Ecto neural progenitor cell (in vitro differentiated cells): Measurements from ENCODE around the gene TBC1D9B.

Source experiments
- DNase-seq: peaks from one replicate; pipeline ENCODE4 v3.0.0-alpha.2; 2018; ENCODE audit warnings: low spot score

TBC1D9B gene

GRCh38 chr5:179820483-179821297 lies 87.0 kb downstream of the TBC1D9B start, which contains the start of gene SQSTM1:
SQSTM1 (plus strand) TSS chr5:179820905; CDS start chr5:179820937, 32 bp downstream.
- DNase-seq = peak; percentile 88

- no peak for DNase-seq
Observed at GRCh38 chr5:179820127-179820482, 87.6 kb downstream of the TBC1D9B start.

- DNase-seq = peak; percentile 72
Observed at GRCh38 chr5:179819296-179820126, 88.2 kb downstream of the TBC1D9B start.

- DNase-seq = peak; percentile 74
Observed at GRCh38 chr5:179818746-179819295, 88.9 kb downstream of the TBC1D9B start.

- no peak for DNase-seq
Observed at GRCh38 chr5:179817890-179818745, 89.6 kb downstream of the TBC1D9B start.

- no peak for DNase-seq
Observed at GRCh38 chr5:179817470-179817840, 90.2 kb downstream of the TBC1D9B start.

GRCh38 chr5:179816796-179817469 lies 90.8 kb downstream of the TBC1D9B start:
- no peak for DNase-seq

GRCh38 chr5:179816401-179816795 lies 91.3 kb downstream of the TBC1D9B start:
- no peak for DNase-seq

GRCh38 chr5:179815491-179816249 lies 92.0 kb downstream of the TBC1D9B start:
- DNase-seq = no peak

- DNase-seq = no peak
Observed at GRCh38 chr5:179814090-179814489, 93.6 kb downstream of the TBC1D9B start.

- DNase-seq = no peak
Observed at GRCh38 chr5:179812997-179813607, 94.6 kb downstream of the TBC1D9B start.

GRCh38 chr5:179812135-179812825 lies 95.4 kb downstream of the TBC1D9B start:
- no peak for DNase-seq
